Fibroblast of mammary gland (primary cell): Measurements from ENCODE around the gene B4GALT5.
"Not testable (repeated sequence)": the region's sequence is repeated elsewhere in the genome, so short reads cannot be mapped to it uniquely, and the experiment has no call there.

Source experiments
- DNase-seq: peaks from one replicate; pipeline ENCODE4 v3.0.0-alpha.2; 2010; ENCODE audit warnings: low read depth
- H3K4me3 ChIP-seq: 2 replicates; pipeline ENCODE4 v1.5.1; 2011; ENCODE audit warnings: low read depth, mild to moderate bottlenecking, low read length, moderate library complexity; ENCODE audit not compliant: control insufficient read depth
- TF ChIP-seq, protein P1 (sequence below): conservative IDR thresholded peaks from 2 replicates; pipeline ENCODE4 v1.5.1; 2011; ENCODE audit warnings: low read depth, low read length, inconsistent platforms; ENCODE audit not compliant: control insufficient read depth, insufficient read depth

Gene B4GALT5, protein sequence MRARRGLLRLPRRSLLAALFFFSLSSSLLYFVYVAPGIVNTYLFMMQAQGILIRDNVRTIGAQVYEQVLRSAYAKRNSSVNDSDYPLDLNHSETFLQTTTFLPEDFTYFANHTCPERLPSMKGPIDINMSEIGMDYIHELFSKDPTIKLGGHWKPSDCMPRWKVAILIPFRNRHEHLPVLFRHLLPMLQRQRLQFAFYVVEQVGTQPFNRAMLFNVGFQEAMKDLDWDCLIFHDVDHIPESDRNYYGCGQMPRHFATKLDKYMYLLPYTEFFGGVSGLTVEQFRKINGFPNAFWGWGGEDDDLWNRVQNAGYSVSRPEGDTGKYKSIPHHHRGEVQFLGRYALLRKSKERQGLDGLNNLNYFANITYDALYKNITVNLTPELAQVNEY

DNA sequence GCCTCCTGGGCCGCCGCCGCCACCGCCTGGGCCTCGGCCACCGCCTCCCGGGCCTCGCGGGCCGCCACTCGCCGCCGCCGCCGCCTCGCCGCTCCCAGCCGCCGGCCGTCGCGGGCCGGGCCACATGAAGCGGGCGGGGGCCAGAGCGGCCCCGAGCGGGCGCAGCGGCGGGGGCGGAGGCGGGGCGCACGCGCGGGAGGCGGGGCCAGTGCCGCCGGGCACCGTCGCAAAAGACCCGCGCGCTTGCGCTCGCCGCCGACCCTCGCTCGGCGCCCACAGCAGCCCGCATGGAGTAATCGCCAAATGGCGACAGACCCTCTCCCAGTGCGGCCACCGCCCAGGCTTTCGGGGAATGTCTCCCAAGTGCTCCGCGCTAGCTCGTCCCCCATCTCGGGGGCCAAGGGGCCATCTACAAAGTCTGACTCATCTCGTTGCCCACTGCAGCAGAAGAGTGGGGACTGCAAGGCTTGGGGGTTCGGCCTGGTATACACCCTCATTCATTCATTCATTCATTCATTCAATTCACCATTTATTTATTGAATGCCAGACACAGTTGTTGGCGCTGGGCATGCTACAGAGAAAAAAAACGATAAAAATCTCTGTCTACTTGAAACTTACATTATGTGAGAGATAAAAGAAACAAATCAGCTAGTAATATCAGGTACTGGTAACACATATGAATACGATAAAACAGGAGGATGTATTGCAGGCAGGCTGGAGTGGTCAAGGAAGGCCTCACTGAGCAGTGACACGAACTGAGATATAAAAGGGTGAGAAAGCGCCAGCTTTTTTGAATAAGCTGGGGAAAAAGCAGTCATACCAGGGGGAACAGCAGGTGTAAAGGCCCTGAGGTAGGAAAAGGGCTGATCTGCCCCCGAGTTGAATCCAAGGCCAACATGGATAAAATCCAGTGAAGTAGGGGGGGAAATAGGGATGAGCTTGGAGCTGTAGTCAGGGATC, at the start of gene B4GALT5:
B4GALT5 (minus strand) TSS at position 126 of the 960 bp plus-strand sequence. CDS start 188 bp downstream, outside the sequence.
- DNase-seq: peak; percentile 43
- TF ChIP-seq, protein P1, sequence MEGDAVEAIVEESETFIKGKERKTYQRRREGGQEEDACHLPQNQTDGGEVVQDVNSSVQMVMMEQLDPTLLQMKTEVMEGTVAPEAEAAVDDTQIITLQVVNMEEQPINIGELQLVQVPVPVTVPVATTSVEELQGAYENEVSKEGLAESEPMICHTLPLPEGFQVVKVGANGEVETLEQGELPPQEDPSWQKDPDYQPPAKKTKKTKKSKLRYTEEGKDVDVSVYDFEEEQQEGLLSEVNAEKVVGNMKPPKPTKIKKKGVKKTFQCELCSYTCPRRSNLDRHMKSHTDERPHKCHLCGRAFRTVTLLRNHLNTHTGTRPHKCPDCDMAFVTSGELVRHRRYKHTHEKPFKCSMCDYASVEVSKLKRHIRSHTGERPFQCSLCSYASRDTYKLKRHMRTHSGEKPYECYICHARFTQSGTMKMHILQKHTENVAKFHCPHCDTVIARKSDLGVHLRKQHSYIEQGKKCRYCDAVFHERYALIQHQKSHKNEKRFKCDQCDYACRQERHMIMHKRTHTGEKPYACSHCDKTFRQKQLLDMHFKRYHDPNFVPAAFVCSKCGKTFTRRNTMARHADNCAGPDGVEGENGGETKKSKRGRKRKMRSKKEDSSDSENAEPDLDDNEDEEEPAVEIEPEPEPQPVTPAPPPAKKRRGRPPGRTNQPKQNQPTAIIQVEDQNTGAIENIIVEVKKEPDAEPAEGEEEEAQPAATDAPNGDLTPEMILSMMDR: no peak
- peak within 1 kb of the TSS; percentile 83 for H3K4me3 ChIP-seq

DNA sequence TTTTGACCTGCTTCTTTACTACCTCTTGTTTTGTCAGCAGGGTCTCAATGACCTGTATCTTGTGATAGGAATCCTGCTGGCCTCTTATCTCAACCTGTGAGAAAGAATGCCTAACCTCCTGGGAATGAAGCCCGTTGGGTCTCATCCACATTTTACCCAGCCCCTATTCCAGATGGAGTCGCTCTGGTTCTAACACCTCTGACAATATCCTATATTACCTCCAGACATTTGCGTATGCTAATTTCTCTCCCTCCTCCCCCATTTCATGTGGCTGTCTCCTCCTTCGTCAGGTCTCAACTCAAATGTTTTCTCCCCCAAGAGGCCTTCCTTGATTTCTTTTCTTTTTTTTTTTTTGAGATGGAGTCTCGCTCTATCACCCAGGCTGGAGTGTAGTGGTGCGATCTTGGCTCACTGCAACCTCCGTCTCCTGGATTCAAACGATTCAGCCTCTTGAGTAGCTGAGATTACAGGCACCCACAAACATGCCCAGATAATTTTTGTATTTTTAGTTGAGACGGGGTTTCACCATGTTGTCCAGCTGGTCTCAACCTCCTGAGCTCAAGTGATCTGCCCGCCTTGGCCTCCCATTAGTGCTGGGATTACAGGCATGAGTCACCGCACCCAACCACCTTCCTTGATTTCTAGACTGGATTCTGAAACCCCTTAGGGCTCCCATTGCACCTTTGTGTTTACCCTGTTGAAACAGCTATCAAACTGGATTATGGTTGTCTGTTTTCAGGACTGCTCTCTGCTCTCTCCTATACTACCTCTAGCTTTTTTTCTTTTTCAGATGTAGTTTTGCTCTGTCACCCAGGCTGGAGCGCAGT, 49.5 kb upstream of the B4GALT5 start:
- TF ChIP-seq, protein P1: no peak
- no peak overlapping the region for H3K4me3 ChIP-seq
- DNase-seq: no peak

DNA sequence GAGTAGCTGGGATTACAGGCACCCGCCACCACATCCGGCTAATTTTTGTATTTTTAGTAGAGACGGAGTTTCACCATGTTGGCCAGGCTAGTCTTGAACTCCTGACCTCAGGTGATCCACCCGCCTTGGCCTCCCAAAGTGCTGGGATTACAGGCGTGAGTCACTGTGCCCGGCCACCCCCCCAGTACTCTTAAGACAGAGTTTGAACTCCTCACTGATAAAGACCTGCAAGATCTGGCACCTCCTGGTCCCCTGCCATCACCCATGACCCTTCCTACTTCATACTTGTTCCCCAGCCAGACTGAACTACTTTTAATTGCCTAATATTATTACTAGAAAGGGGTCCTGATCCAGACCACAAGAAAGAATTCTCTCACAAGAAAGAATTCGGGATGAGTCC, 48.2 kb upstream of the B4GALT5 start:
- H3K4me3 ChIP-seq: not testable (repeated sequence)
- peak; percentile 35 for DNase-seq

DNA sequence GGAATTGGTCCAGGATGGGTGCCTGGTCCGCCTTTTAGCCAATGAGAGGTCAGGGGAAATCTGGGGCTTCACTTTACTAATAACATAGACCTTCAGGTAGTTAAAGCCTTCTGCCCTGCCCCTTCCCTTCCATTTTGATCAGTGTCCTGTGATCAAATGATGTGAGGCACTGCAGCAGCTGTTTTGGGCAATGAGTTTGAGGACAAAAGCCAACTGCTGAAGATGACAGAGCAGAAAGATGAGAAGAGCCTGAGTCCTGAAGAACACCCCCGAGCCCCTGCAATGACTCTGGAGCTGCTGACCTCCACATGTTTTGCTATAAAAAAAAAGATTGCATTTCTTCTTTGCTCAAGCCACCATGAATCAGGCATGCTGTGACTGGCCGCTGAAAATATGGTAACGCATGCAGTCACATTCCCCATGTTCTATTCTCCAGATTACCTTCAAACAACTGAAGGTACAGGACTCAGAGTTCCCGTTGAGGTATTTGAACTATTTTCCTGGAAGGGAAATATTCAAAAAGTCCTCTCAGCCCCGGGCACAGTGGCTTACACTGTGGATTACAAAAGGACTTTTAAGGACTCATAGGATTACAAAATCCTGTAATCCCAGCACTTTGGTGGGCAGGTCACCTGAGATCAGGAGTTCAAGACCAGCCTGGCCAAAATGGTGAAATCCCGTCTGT, 45.7 kb upstream of the B4GALT5 start:
- TF ChIP-seq, protein P1: no peak
- no peak overlapping the region for H3K4me3 ChIP-seq

DNA sequence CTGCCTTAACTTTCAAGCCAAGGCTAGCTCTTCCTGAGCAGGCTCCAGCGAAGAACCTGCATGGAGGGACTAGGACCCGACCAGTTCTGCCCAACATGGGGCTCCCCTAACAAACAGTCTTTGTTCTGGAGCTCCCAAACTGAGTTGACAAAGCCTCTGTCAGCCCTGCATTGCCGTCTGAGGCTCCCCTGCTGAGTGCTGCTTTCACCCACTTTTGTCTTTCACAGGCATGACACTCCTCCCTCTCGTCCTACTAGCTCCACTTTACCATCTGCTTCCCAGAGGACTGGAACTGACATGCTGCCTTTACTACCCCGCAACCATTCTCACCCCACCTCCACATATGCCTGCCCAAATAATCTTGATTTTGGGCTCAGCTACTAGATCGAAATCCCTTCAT, 45.1 kb upstream of the B4GALT5 start:
- TF ChIP-seq, protein P1: no peak
- DNase-seq: no peak
- no peak overlapping the region for H3K4me3 ChIP-seq

More for the DNA sequence above, 45.7 kb upstream of the B4GALT5 start:
- no peak for DNase-seq

DNA sequence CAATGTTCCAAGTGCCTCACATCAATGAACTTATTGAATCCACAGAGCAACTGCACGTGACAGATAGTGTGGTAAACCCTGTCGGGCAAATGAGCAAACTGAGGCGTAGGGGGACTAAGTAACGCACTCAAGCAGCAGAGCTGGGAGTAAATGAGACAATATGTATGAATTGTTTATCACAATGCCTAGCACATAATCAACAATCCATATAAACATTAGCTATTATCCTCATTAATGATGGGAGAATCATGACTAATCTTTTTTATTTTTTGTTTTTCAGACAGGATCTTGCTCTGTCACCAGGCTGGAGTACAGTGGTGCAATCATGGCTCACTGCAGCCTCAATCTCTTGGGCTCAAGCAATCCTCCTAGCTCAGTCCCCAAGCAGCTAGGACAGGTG, 43.9 kb upstream of the B4GALT5 start:
- TF ChIP-seq, protein P1: no peak
- H3K4me3 ChIP-seq: no peak overlapping the region
- no peak for DNase-seq
